ENCODE measurements around the gene HPS3.

- TF ChIP-seq CTCF (conservative IDR thresholded peaks at IDR 0.05; ENCODE audit: low read depth, low read length) = no peak
- no peak for TF ChIP-seq POLR2A (IDR thresholded peaks at IDR 0.05; ENCODE audit: low read depth, low read length)
- no peak for TF ChIP-seq MAFK (IDR thresholded peaks at IDR 0.05; ENCODE audit: low read depth, low read length)
- TF ChIP-seq RCOR1 (IDR thresholded peaks at IDR 0.05; ENCODE audit: insufficient replicate concordance, low read length) = no peak
- no peak for TF ChIP-seq RAD21 (IDR thresholded peaks at IDR 0.05; ENCODE audit: low read length)
- no peak for TF ChIP-seq NFE2L2 (IDR thresholded peaks at IDR 0.05; ENCODE audit: low read depth, low read length)
- no peak for TF ChIP-seq CEBPB (IDR thresholded peaks at IDR 0.05; ENCODE audit: low read depth, low read length)
- no peak for TF ChIP-seq ELK1 (IDR thresholded peaks at IDR 0.05; ENCODE audit: borderline replicate concordance, low read depth, low read length)
- TF ChIP-seq MXI1 (IDR thresholded peaks at IDR 0.05; ENCODE audit: borderline replicate concordance, low read depth, low read length) = no peak
- TF ChIP-seq MAZ (IDR thresholded peaks at IDR 0.05; ENCODE audit: borderline replicate concordance, low read depth, low read length) = no peak
- TF ChIP-seq FOS (IDR thresholded peaks at IDR 0.05; ENCODE audit: low read depth, low read length) = no peak
- no peak for TF ChIP-seq RFX5 (IDR thresholded peaks at IDR 0.05; ENCODE audit: low read depth, low read length)
- no peak for TF ChIP-seq BHLHE40 (IDR thresholded peaks at IDR 0.05; ENCODE audit: low read depth, low read length)
These were observed 33.6 kb downstream of the HPS3 start for GRCh38 chr3:149163066-149163465.

Measured in IMR-90 (cell line).